SK-MEL-5 (cell line): ENCODE results near the gene PAFAH1B1. TPM values are rescaled to one million over a fixed set of nuclear protein-coding genes. Genes with fewer than 3 reads are reported as not detected.
"Not testable (repeated sequence)": the region's sequence is repeated elsewhere in the genome, so short reads cannot be mapped to it uniquely, and the experiment has no call there.

ENCODE experiments used
- DNase-seq: peaks from one replicate; pipeline ENCODE4 v3.0.0-alpha.2; 2016; ENCODE audit warnings: low read depth, low spot score
- in situ Hi-C: cut with HindIII; loops from 2 replicates; pipeline ENCODE4 v1.10.0; 2016; ENCODE audit warnings: low sequenced_read_pairs, high pct_unique_total_duplicates, low pct_unique_long_range_greater_than_20kb
- total RNA-seq: library from RNA; depleted of rRNA; stranded (reverse); fragments of >200 nt; shearing (Covaris generic); gene quantifications from 2 replicates; pipeline ENCODE4 v1.2.3, GENCODE V29; 2014

The PAFAH1B1 gene
- total RNA-seq, 1 experiment from 2014 or later: 110 TPM

DNA sequence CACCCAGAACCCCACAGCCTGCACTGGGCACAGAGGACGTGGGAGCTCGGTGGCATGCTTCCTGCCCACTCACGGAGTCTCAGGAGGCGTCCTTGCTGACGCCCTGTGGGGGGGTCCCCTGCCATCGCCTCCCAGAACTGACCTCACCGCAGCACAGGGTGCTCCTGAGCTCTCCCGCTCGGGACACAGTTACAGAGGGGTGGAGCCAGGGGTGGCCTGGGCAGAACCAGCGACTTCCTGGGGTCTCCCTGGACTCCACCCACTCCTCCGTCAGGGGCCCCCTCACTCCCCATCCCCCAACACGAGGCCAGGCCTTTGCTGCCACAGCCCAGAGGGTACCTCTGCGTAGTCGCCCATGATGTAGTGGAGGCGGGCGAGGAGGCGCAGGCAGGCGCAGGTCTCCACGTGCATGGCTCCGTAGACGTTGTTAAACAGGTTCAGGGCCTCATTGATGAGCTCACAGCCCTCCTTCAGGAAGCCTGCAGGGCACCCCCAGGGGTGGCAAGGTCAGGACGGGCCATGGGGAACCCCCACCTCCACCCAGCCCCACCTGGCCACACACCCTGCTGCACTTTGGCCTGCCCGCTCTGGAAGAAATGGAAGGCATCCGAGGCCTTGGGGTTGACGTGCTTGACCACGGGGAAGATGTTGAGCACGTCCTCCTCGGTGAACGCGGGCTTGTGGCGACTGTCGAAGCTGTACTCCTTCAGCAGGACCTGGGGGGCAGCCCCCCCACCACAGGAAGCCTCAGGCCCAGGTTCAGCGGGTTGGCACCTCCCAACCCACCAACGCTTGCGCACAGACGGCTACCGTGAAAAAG is 100.3 kb downstream of the PAFAH1B1 start:
- DNase-seq: no peak
- in situ Hi-C loops: no loop called here

- no peak for DNase-seq
- in situ Hi-C loops: no loop called here
These were observed 101.2 kb downstream of the PAFAH1B1 start for GRCh38 chr17:2694381-2695242.

GRCh38 chr17:2695243-2695960 is 101.9 kb downstream of the PAFAH1B1 start:
- in situ Hi-C loops: no loop called here
- no peak for DNase-seq

DNA sequence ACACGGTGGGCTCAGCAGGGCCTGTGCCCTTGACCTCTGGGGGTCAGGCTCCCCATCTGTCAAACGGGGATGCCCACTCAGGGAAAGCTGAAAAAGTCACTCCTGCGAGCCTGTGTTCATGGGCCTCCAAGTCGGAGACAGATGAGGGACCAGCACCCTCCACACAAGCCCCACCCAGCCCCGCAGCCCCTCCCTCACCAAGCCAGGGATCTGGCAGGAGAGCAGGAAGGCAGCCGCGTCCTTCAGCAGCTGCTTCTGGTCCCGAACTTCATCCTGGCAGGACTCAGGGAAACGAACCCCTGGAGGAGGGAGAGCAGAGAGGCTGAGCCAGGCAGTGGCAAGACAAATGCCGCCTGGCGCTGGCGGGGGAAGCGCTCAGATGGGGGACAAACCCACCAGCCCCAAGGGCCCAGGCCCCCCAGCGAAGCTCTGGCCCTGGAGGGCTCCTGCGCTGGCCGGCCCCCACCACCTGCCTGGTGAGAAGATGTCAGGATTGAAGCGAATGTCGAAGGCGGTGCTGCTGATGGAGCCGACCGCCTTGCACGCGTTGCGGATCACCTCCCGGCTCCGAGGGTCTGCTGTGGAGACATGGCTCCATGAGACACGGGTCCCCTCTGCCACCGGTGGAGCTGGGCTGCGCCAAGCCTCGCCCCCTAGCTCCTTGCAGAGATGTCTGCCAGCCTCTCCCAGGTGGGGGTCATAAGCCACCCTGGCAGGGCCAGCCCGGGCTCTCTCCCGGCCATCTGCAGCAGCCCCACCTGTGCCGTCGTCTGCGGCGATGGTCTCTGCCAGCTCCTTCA is 102.7 kb downstream of the PAFAH1B1 start:
- in situ Hi-C loops: no loop called here

GRCh38 chr17:2697611-2698162 is 104.2 kb downstream of the PAFAH1B1 start:
- no peak for DNase-seq
- in situ Hi-C loops: no loop called here

More for the DNA sequence above, 102.7 kb downstream of the PAFAH1B1 start:
- DNase-seq: no peak

GRCh38 chr17:2699216-2699805 is 105.9 kb downstream of the PAFAH1B1 start:
- in situ Hi-C loops, DNase-seq: not testable (repeated sequence)

- DNase-seq: no peak
- in situ Hi-C loops: no loop called here
These were observed 106.6 kb downstream of the PAFAH1B1 start for GRCh38 chr17:2700030-2700490.

- DNase-seq: no peak
- in situ Hi-C loops: no loop called here
These were observed 107.2 kb downstream of the PAFAH1B1 start for GRCh38 chr17:2700491-2701141.

DNA sequence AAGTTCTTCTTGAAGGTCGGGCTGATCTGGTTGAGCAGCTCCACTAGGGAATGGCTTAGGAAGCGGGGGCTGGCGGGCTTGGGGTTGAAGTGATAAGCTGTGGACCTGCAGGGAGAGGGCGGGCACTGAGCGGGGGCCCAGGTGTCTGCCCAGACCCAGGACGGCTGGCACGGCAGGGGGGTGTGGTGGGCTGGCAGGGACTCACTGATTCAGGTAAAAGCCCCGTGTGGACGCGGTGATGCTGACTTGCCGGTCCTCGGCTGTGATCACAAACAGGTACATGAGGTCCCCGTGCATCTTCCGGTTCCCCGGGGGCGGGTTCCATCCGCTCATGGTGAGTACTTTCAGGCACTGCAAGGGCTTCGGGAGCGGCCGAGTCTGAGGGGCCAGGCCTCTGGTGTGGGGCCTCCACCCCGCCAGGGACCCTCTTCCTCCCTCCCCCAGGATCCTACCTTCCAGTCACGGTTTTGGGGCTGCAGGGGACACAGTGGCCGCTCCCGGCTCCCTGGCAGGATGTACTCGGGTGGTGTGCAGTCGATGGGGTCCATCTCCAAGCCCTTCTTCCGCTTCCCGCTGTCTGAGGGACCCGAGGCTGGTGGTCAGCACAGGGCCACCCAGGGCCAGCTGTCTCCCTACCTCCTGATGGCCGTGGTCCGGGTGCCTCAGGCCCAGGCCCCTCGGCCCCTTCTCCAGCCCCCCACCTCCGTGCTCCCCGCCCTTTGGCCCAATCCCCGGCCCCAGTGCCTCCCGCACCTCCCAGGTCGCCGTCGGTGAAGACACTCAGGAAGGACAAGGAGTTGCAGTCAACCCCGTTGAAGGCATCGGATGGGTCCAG is 107.9 kb downstream of the PAFAH1B1 start:
- DNase-seq: no peak
- in situ Hi-C loops: no loop called here

GRCh38 chr17:2701996-2702741 is 108.7 kb downstream of the PAFAH1B1 start:
- in situ Hi-C loops: no loop called here

DNA sequence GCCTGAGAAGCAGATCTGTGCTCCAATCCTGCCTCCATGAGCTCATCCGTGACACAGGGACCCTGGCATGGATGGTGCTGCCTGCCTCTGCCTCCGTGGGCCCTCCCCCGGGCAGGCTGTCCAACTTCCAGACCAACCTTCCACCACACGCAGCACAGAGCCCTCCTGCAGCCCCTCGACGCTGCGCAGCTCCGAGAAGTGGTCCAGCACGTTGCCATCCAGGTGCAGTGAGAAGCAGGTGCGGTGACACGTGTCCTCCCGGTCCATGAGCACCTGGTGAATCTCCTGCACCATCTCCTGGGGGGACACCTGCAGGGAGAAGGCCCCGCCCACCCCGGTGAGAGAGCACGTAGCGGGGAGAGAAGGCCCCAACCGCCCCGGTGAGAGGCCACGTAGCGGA is 109.7 kb downstream of the PAFAH1B1 start:
- in situ Hi-C loops: no loop called here
- DNase-seq: no peak

More at GRCh38 chr17:2701996-2702741, 108.7 kb downstream of the PAFAH1B1 start:
- no peak for DNase-seq

GRCh38 chr17:2703606-2704005 is 110.2 kb downstream of the PAFAH1B1 start:
- in situ Hi-C loops: no loop called here
- DNase-seq: no peak

DNA sequence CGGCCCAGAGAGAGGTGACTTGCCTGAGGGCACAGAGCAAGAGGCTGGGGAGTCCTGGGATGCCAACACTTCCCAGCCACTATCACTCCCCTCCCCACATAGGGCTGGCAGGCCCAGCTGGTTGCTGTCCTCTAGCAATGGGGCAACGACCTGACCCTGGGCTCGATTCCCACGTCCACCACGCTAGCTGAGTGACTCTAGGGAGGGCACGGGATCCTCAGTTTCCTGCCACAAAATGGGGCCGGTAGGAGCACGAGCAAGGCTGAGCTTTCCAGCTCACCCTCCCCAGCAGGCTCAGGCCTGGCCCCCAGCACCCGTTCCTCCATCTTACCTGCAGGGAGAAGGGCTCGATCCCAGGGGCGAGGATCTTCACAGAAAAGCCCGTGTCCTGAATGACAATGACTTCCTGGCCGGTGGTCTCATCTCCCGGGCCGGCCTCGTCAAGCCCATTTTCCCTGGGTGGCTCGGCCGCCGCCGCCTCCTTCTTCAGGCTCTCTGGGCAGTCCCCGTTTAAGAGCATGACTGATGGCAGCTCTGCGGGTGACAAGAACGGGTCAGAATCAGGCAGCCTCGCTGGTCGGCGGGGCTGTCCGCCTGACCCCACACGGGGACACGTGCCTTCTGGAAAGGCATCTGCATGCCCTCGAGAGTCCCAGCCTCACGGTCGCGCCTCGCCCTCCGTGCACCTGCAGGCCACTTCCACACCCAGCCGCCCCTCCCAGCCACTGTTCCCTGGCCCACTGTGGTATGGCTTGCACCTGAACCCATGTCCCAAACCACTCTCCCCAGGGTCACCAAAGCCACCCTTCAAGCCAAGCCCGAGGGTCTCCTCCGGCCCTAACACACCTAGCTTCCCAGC is 110.8 kb downstream of the PAFAH1B1 start:
- no peak for DNase-seq
- in situ Hi-C loops: no loop called here

DNA sequence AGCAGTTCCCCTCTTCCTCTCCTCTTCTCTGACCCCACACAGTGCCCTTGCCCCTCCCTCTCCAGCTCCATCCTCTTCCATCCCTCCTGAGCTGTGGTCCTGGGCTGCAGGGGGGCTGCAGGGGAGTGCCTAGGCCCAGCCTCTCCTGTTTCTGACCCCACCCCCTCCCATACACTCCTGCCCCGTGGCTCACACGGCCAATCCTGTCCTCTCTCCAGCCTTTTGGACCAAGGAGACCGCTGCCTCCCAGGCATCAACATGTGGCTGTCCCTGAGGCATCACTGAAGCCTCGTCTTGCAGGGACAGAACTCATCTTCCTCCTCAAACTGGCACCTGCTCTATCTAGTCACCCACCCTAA is 111.4 kb downstream of the PAFAH1B1 start:
- in situ Hi-C loops: no loop called here
- DNase-seq: no peak
